Heart left ventricle (tissue), 13 donors: ENCODE data around the gene ABCA13.

Experiments
- POLR2A ChIP-seq, 2 donors: fragments of 450-650 bp; IDR thresholded peaks; one replicate each; pipeline ENCODE4 v1.6.1; 2017; ENCODE audit warnings: antibody characterized with exemption in 2 of 2, mild to moderate bottlenecking in 2 of 2, moderate library complexity in 2 of 2
- TF ChIP-seq, protein P1 (sequence below), 12 donors: fragments of 200-600 bp; sonication (generic) in 4 of 12; IDR thresholded peaks; one replicate each; pipeline versions ENCODE4 v1.5.0 to v1.8.0; 2018 to 2022; ENCODE audit warnings: antibody characterized with exemption in 12 of 12, mild to moderate bottlenecking in 5 of 12
- donor health status: ischemic (EF 13 %, LVEDD 7.1; RV severe dilation, severe dysfunction).
- donor health status: DM: no; HTN: yes; CAD: no.
- donor health status: DM: no; HTN: no; CAD: no.
- donor health status: ischemic (EF 25% LVEDD 6.9; RV normal size, moderate dysfunction).
- donor health status: ischemic (EF 25% LVEDD 5.7; RV mildly dilated, moderate dysfunction).
- donor health status: ischemic (EF 35%, LVEDD 5.7; RV mildly dilated, moderate dysfunction).
- donor health status: nonischemic (EF 11% LVEDD 7.7; RV severe dilation, severe dysfunction).
- donor health status: DM: yes; HTN: yes; CAD: no.
- donor health status: PGD.
- donor health status: ischemic (EF 29% LVEDD 5.4; RV normal size, mild dysfunction).
- donor health status: nonischemic (EF 23%, LVEDD 6.1; RV moderate dilation, normal function).

DNA sequence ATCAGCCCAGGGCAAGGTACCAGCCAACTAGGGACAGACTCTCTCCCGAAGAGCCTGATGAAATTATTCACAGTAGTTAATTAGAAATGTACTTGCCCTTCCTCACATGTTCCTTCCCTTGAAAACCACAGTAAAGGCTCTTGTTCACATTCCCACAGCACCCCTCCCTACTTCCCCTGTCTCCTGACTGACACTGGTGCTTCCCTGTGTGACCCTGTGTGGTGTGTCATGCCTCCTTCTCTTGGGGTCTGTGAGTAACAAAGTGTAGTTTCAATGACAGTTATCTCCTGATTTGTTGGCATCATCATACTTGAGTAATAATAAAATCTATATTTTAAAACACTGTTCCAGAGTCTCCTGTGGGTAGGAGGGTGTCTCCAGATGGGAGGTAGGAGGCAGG, 209.7 kb downstream of the ABCA13 start:
- TF ChIP-seq, protein P1, sequence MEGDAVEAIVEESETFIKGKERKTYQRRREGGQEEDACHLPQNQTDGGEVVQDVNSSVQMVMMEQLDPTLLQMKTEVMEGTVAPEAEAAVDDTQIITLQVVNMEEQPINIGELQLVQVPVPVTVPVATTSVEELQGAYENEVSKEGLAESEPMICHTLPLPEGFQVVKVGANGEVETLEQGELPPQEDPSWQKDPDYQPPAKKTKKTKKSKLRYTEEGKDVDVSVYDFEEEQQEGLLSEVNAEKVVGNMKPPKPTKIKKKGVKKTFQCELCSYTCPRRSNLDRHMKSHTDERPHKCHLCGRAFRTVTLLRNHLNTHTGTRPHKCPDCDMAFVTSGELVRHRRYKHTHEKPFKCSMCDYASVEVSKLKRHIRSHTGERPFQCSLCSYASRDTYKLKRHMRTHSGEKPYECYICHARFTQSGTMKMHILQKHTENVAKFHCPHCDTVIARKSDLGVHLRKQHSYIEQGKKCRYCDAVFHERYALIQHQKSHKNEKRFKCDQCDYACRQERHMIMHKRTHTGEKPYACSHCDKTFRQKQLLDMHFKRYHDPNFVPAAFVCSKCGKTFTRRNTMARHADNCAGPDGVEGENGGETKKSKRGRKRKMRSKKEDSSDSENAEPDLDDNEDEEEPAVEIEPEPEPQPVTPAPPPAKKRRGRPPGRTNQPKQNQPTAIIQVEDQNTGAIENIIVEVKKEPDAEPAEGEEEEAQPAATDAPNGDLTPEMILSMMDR (IDR thresholded peaks at IDR 0.05): no peak
- TF ChIP-seq POLR2A (IDR thresholded peaks at IDR 0.05): no peak
